ENCODE results near the gene CDC20. TPM values are rescaled to one million over a fixed set of nuclear protein-coding genes. Genes with fewer than 3 reads are reported as not detected.

Gene CDC20
- total and polyA plus RNA-seq, 2 of the 8 experiments (the other 6 are each of a cell fraction or from before 2014, with no cell fraction given) = 214 to 221 TPM

DNA sequence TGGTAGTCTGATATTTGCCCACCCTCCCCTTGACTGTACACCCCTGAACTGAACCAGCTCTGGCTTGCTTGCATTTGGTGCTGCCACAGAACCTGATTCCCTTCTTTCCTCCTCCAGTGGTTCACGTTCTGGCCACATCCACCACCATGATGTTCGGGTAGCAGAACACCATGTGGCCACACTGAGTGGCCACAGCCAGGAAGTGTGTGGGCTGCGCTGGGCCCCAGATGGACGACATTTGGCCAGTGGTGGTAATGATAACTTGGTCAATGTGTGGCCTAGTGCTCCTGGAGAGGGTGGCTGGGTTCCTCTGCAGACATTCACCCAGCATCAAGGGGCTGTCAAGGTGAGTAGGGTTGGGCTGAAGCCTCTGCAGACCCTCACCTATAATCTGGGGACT is 1.8 kb downstream of the CDC20 start (continued):
- no peak for TF ChIP-seq ASH2L (IDR thresholded peaks at IDR 0.05; ENCODE audit: low read length)

Measured in H1 (cell line).